GM13977 (cell line): ENCODE measurements around the gene KRT38.

Source experiments
- DNase-seq: peaks from one replicate; pipeline ENCODE4 v3.0.0; 2012; ENCODE audit warnings: low spot score
- CTCF ChIP-seq: IDR thresholded peaks from 2 replicates; pipeline ENCODE4 v1.5.1; 2012; ENCODE audit warnings: mild to moderate bottlenecking, control low read depth; ENCODE audit not compliant: insufficient read depth; ENCODE audit errors: extremely low read depth, missing control alignments
- in situ Hi-C: fragments of 300-500 bp; cut with MboI; formaldehyde crosslinking; loops from one replicate; pipeline ENCODE4 v1.12.0; 2022; ENCODE audit warnings: low sequenced_read_pairs, low pct_unique_long_range_greater_than_20kb, mixed read lengths, inconsistent platforms; ENCODE audit not compliant: unreplicated experiment

KRT38 gene

GRCh38 chr17:41440531-41441033 is at the start of gene KRT38:
TSS of gene KRT38 (minus strand) at chr17:41440983. CDS start at chr17:41440921, 62 bp downstream.
- no peak for TF ChIP-seq CTCF
- no peak for DNase-seq
- in situ Hi-C loops = no loop called here

- no peak for TF ChIP-seq CTCF
- no peak for DNase-seq
- in situ Hi-C loops = loop anchor here (25.0 kb wide), 1 partner anchor 98 kb away; the partner anchor contains the start of gene KRT14
These were observed 48.7 kb upstream of the KRT38 start, which contains the start of gene KRT36 for GRCh38 chr17:41489531-41489930. TSS of gene KRT36 (minus strand) at chr17:41489910. CDS start at chr17:41489864, 46 bp downstream.

GRCh38 chr17:41486809-41487530 is 46.2 kb upstream of the KRT38 start:
- peak; percentile 51 for DNase-seq
- TF ChIP-seq CTCF = peak; percentile 68
- in situ Hi-C loops = loop anchor here (25.0 kb wide), 1 partner anchor 100 kb away; the partner anchor contains the start of gene KRT14

- no peak for TF ChIP-seq CTCF
- in situ Hi-C loops = loop anchor here (25.0 kb wide), 1 partner anchor 101 kb away; the partner anchor contains the start of gene KRT14
- no peak for DNase-seq
These were observed 45.5 kb upstream of the KRT38 start for GRCh38 chr17:41486316-41486715.

GRCh38 chr17:41484920-41485904 is 44.4 kb upstream of the KRT38 start:
- in situ Hi-C loops = loop anchor here (25.0 kb wide), 1 partner anchor 102 kb away; the partner anchor contains the start of gene KRT14
- no peak for TF ChIP-seq CTCF
- no peak for DNase-seq
